Mammary epithelial cell (primary cell): Measurements from ENCODE around the gene HCAR3.
"Not testable (repeated sequence)": the region's sequence is repeated elsewhere in the genome, so short reads cannot be mapped to it uniquely, and the experiment has no call there.

Experiments used
- CTCF ChIP-seq, 2 donors: IDR thresholded peaks in 1 of 2; conservative IDR thresholded peaks in 1 of 2; 2 replicates each; pipeline ENCODE4 v1.5.1; 2011 to 2012; ENCODE audit warnings: inconsistent platforms in 2 of 2, low read length in 2 of 2, mild to moderate bottlenecking in 2 of 2, control low read depth in 1 of 2, low read depth in 1 of 2; ENCODE audit not compliant: insufficient read depth in 1 of 2; ENCODE audit errors: extremely low read depth in 1 of 2
- EZH2 ChIP-seq: IDR thresholded peaks from 2 replicates; pipeline ENCODE4 v1.6.1; 2012; ENCODE audit warnings: low read length, inconsistent platforms, borderline replicate concordance

- not testable (repeated sequence) for TF ChIP-seq EZH2; CTCF (conservative IDR thresholded peaks at IDR 0.05 in 1 of 2, IDR thresholded peaks at IDR 0.05 in 1 of 2; ENCODE audit: extremely low read depth in 1 of 2, insufficient read depth in 1 of 2, low read depth in 1 of 2, low read length in 2 of 2)
These were observed 16.4 kb downstream of the HCAR3 start for GRCh38 chr12:122700038-122700710.
